ENCODE results near the gene RAB28. TPM values are rescaled to one million over a fixed set of nuclear protein-coding genes. Genes with fewer than 3 reads are reported as not detected.
"Not testable (repeated sequence)": the region's sequence is repeated elsewhere in the genome, so short reads cannot be mapped to it uniquely, and the experiment has no call there.

The RAB28 gene
- total RNA-seq, 1 experiment from 2014 or later, result 18.6 TPM

- H3K9me3 ChIP-seq (replicated peaks); DNase-seq (ENCODE audit: low read depth in 1 of 2, low spot score in 2 of 2); H3K4me1 ChIP-seq (replicated peaks); H3K4me3 ChIP-seq; H3K27ac ChIP-seq; H3K36me3 ChIP-seq: not testable (repeated sequence)
- peaks cover 11% of the 10 kb centered on the region for H3K27me3 ChIP-seq (replicated peaks)
Measured at GRCh38 chr4:13406156-13406555, 78.0 kb downstream of the RAB28 start.

DNA sequence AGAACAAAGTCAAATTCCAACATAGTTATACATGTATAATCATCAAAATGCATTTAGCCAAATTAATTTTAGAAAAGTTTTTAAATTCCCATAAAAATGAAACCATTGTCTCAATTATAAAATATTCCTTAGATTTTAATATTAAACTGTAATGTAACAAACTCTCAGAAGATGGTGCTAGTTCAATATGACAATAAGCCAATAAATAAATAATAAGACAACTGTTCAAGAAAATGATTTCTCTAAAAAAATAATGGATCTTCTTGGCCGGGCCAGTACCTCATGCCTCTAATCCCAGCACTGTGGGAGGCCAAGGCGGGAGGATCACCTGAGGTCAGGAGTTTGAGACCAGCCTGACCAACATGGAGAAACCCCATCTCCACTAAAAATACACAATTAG lies 80.3 kb downstream of the RAB28 start:
- H3K4me3 ChIP-seq, result no peak overlapping the region
- peaks cover 3% of the 10 kb centered on the region; the same call in 1 of the 2 replicates for H3K9me3 ChIP-seq (replicated peaks)
- DNase-seq (ENCODE audit: low read depth in 1 of 2, low spot score in 2 of 2), result no peak

DNA sequence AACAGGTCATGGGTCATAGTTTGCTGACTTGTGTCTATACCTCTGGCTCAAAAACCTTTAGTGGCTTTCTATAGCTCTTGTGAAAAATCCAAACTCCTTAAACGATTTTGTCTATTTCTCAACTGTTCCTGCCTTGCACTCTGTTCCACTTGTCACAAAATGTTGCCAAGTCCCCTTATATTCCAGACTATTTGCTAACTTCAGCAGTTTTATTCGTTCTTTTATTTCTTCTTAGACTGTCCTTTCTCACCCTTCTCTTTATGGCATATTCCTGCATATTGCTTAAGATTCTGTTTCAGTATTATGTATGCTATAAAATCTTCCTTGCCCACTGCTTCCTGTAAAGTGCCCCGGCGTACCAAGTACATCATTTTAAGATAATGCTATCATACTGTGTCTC lies 80.8 kb downstream of the RAB28 start:
- Histone ChIP-seq H3K36me3 (no peaks in the 10 kb centered on the region), H3K27me3 (replicated peaks) (peaks cover 11% of the 10 kb centered on the region), H3K9me3 (replicated peaks) (peaks cover 3% of the 10 kb centered on the region; the same call in 1 of the 2 replicates), H3K27ac (no peak overlapping the region), H3K4me1 (replicated peaks) (no peaks in the 10 kb centered on the region), H3K4me3 (no peak overlapping the region)
- no peak for DNase-seq (ENCODE audit: low read depth in 1 of 2, low spot score in 2 of 2)

More for the DNA sequence above, 80.3 kb downstream of the RAB28 start:
- Histone ChIP-seq H3K36me3 (no peaks in the 10 kb centered on the region), H3K27ac (no peak overlapping the region), H3K4me1 (replicated peaks) (no peaks in the 10 kb centered on the region), H3K27me3 (replicated peaks) (peaks cover 11% of the 10 kb centered on the region)

DNA sequence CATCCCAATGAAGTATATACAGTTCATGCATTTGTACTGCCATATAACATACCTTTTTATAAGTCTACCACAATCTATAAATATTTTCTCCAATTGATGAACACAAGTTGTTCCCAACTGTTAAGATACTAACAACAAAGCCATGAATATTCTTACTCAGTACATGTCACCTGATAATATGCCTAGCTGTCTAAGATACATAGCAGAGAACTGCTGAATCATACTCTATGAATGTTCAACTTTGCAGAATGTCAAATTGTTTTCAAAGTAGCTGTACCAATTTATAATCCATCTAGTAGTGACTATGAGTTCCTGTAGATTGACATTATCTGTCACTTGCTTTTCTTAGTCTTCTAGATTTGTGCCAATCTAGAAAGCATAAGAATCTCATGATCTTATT lies 84.9 kb downstream of the RAB28 start:
- DNase-seq (ENCODE audit: low read depth in 1 of 2, low spot score in 2 of 2), result no peak
- Histone ChIP-seq H3K27ac (no peak overlapping the region), H3K4me3 (no peak overlapping the region), H3K36me3 (no peaks in the 10 kb centered on the region), H3K4me1 (replicated peaks) (no peaks in the 10 kb centered on the region), H3K27me3 (replicated peaks) (peaks cover 4% of the 10 kb centered on the region), H3K9me3 (replicated peaks) (no peaks in the 10 kb centered on the region)

DNA sequence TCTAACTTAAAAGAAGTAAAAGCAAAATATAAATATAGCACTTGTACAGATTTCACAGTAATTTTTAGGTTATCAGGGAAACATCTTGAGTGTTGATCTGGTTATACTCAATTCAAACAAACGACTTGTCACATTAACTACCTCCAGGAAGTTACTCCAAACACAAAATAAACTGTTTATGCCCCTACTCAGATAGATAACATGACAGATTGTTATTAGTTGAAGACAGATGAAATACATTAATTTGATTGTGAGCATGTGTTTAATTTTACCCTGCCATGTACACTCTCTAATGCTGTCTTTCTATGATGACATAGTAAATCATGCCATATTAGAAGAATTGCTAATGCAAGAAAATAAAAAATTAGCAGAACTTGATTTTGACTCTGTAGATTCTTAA lies 88.0 kb downstream of the RAB28 start:
- no peaks in the 10 kb centered on the region for H3K9me3 ChIP-seq (replicated peaks)
- no peak for DNase-seq (ENCODE audit: low read depth in 1 of 2, low spot score in 2 of 2)

GRCh38 chr4:13389901-13390300 lies 94.2 kb downstream of the RAB28 start:
- not testable (repeated sequence) for H3K27ac ChIP-seq; H3K4me1 ChIP-seq (replicated peaks); H3K4me3 ChIP-seq; H3K9me3 ChIP-seq (replicated peaks); H3K36me3 ChIP-seq; DNase-seq (ENCODE audit: low read depth in 1 of 2, low spot score in 2 of 2); H3K27me3 ChIP-seq (replicated peaks)

More for the DNA sequence above, 88.0 kb downstream of the RAB28 start:
- Histone ChIP-seq H3K27ac (no peak overlapping the region), H3K4me1 (replicated peaks) (no peaks in the 10 kb centered on the region), H3K27me3 (replicated peaks) (peaks cover 4% of the 10 kb centered on the region), H3K36me3 (no peaks in the 10 kb centered on the region), H3K4me3 (no peak overlapping the region)

- Histone ChIP-seq H3K9me3 (replicated peaks) (no peaks in the 10 kb centered on the region), H3K27me3 (replicated peaks) (no peaks in the 10 kb centered on the region), H3K4me1 (replicated peaks) (no peaks in the 10 kb centered on the region), H3K4me3 (no peak overlapping the region), H3K36me3 (no peaks in the 10 kb centered on the region), H3K27ac (no peak overlapping the region)
- DNase-seq (ENCODE audit: low read depth in 1 of 2, low spot score in 2 of 2), result no peak
Measured at GRCh38 chr4:13386405-13387107, 97.6 kb downstream of the RAB28 start.

DNA sequence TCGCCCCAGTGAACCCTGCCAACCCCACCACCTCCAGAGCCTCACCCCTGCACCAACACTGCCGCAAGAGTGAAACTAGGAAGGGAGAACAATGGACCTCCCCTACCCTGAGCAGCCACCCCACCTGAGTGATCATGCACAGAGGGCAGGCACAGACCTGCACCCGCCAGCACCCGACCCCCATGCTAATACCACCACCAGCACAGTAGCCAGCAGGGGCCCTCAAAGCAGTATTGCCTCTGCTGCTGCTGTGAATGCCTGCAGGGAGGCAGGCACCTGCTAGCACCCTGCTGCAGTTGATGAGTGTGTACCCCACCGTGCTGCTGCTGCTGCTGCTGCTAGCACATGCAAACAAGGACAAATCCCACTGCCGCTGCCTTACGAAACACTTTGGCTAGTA lies 100.1 kb downstream of the RAB28 start:
- no peak overlapping the region for H3K4me3 ChIP-seq
- no peak overlapping the region for H3K27ac ChIP-seq
- H3K4me1 ChIP-seq (replicated peaks), result no peaks in the 10 kb centered on the region
- no peaks in the 10 kb centered on the region for H3K9me3 ChIP-seq (replicated peaks)
- H3K36me3 ChIP-seq, result no peaks in the 10 kb centered on the region
- no peak for DNase-seq (ENCODE audit: low read depth in 1 of 2, low spot score in 2 of 2)
- no peaks in the 10 kb centered on the region for H3K27me3 ChIP-seq (replicated peaks)

GRCh38 chr4:13378973-13379759 lies 105.0 kb downstream of the RAB28 start:
- Histone ChIP-seq H3K27me3 (replicated peaks) (no peaks in the 10 kb centered on the region), H3K9me3 (replicated peaks) (no peaks in the 10 kb centered on the region), H3K4me1 (replicated peaks) (no peaks in the 10 kb centered on the region), H3K27ac (no peak overlapping the region), H3K4me3 (no peak overlapping the region), H3K36me3 (no peaks in the 10 kb centered on the region)
- DNase-seq (ENCODE audit: low read depth in 1 of 2, low spot score in 2 of 2), result peak in 1 of 2 experiments; percentile 34

DNA sequence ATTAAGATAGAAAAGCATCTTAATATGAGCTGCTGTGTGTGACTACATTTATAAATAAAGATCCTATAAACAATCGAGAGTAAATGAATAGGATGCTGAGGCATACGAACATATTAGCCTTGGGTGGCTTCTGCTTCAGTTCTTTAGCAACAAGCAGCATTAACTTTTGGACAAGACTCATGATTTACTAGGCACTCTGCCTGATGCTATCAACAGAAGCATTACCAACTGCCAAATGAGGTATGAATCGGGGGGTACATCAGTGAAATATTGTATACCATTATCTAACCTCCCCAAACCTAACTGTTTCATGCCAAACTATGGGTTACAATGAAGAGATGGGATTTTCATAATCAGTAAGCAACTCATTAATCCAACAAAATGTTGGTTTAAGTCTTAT lies 113.1 kb downstream of the RAB28 start:
- Histone ChIP-seq H3K4me3 (no peak overlapping the region), H3K27ac (no peak overlapping the region), H3K27me3 (replicated peaks) (no peaks in the 10 kb centered on the region), H3K4me1 (replicated peaks) (peaks cover 21% of the 10 kb centered on the region), H3K36me3 (no peaks in the 10 kb centered on the region), H3K9me3 (replicated peaks) (no peaks in the 10 kb centered on the region)
- no peak for DNase-seq (ENCODE audit: low read depth in 1 of 2, low spot score in 2 of 2)

- DNase-seq (ENCODE audit: low read depth in 1 of 2, low spot score in 2 of 2), result peak; percentile 94 to 98
- H3K4me1 ChIP-seq (replicated peaks), result peaks cover 21% of the 10 kb centered on the region
- no peaks in the 10 kb centered on the region; the same call in 1 of the 2 replicates for H3K27me3 ChIP-seq (replicated peaks)
- H3K36me3 ChIP-seq, result no peaks in the 10 kb centered on the region
- no peaks in the 10 kb centered on the region for H3K9me3 ChIP-seq (replicated peaks)
- H3K27ac ChIP-seq, result peak overlapping the region; percentile 55
- H3K4me3 ChIP-seq, result no peak overlapping the region
Measured at GRCh38 chr4:13368217-13368616, 115.9 kb downstream of the RAB28 start.

DNA sequence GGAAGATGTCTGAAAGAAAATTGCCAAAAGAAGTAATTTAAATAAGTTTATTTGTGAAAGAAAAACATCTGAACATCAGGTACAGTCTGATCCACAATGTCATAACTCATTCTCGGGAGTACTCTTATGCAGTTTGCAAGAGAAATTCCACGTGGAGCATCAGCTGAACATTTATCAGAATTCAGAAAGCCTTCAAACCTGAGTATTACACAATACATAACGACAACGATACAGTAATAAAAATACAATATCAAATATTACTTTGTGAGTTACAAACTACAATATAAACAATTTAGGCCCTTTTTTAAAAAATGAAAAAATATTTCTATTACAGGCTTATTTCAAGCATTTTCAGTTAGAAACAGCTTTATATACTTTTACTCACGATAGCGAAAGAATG lies 116.4 kb downstream of the RAB28 start:
- no peak overlapping the region for H3K4me3 ChIP-seq
- H3K4me1 ChIP-seq (replicated peaks), result peaks cover 21% of the 10 kb centered on the region
- H3K27me3 ChIP-seq (replicated peaks), result no peaks in the 10 kb centered on the region; the same call in 1 of the 2 replicates
- H3K9me3 ChIP-seq (replicated peaks), result no peaks in the 10 kb centered on the region
- DNase-seq (ENCODE audit: low read depth in 1 of 2, low spot score in 2 of 2), result no peak
- peak overlapping the region; percentile 55 for H3K27ac ChIP-seq
- H3K36me3 ChIP-seq, result no peaks in the 10 kb centered on the region

DNA sequence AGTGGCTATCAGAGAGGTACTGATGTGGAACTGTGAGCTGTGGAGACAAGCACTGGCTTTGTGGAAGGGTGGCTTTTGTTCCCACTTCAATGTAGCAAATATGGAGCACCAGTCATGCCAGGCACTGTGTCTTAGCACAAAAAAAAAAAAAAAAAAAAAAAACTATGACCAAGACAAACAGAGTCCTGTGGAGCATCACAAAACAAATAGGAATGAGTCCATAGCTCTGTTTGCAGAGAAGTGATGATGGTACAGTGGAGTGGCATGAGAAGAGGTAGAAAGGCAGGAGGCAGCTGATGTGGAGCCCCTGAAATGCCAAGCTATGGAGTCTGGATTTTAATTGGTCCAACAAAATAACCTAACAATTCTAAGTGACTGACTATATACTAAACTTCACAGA lies 116.9 kb downstream of the RAB28 start:
- Histone ChIP-seq H3K4me1 (replicated peaks) (peaks cover 21% of the 10 kb centered on the region), H3K9me3 (replicated peaks) (0 out of 2 replicates have a peak, but pooled peaks cover 2% of the 10 kb centered on the region), H3K36me3 (no peaks in the 10 kb centered on the region), H3K27ac (peak overlapping the region; percentile 55), H3K4me3 (no peak overlapping the region), H3K27me3 (replicated peaks) (no peaks in the 10 kb centered on the region; the same call in 1 of the 2 replicates)
- no peak for DNase-seq (ENCODE audit: low read depth in 1 of 2, low spot score in 2 of 2)

- H3K4me1 ChIP-seq (replicated peaks), result peaks cover 21% of the 10 kb centered on the region
- H3K4me3 ChIP-seq, result no peak overlapping the region
- no peaks in the 10 kb centered on the region; the same call in 1 of the 2 replicates for H3K27me3 ChIP-seq (replicated peaks)
- no peaks in the 10 kb centered on the region for H3K36me3 ChIP-seq
- 0 out of 2 replicates have a peak, but pooled peaks cover 2% of the 10 kb centered on the region for H3K9me3 ChIP-seq (replicated peaks)
- DNase-seq (ENCODE audit: low read depth in 1 of 2, low spot score in 2 of 2), result no peak
- no peak overlapping the region for H3K27ac ChIP-seq
Measured at GRCh38 chr4:13365195-13365594, 118.9 kb downstream of the RAB28 start.
